GM10266 (cell line): Measurements from ENCODE around the gene RTN4RL1.

Experiments used
- DNase-seq: peaks from one replicate; pipeline ENCODE4 v3.0.0; 2012; ENCODE audit errors: extremely low spot score
- TF ChIP-seq, protein P1 (sequence below): IDR thresholded peaks from 2 replicates; pipeline ENCODE4 v1.5.1; 2012; ENCODE audit warnings: mild to moderate bottlenecking, low read depth; ENCODE audit not compliant: control insufficient read depth, insufficient read depth; ENCODE audit errors: missing control alignments

RTN4RL1 gene

DNA sequence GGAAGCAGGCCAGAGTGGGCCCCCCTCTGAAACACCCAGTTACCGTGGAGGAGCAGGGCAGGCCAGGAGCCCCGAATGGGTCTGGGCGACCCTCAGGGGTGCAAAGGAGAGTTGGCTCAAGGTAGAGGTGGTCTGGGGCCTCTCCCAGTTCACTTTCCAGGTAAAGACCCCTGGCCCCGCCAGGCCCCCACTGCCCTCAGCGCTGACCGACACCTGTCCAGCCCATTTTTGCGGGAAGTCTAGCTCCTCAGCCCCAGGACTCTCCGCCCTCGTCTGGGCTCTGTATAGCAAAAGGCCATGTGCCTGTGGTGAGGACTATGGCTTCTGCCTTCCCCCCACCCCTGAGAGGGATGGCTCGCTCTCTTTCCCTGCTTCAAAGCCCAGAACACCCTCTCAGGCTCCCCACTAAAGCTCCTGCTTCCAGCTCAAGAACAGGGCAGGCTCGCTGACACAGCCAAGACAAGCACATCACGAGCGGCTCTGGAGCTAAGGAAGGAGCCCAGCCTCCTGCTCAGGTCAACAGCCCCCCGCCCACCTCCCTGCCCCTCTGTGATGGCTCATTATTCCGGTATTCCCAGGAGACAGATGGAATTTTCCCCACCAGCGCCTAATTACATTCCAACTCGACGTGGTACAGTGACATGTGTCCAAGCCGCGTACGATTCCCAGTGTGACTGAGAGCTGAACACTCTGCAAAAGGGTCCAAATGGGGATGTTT lies 59.4 kb downstream of the RTN4RL1 start:
- TF ChIP-seq, protein P1, sequence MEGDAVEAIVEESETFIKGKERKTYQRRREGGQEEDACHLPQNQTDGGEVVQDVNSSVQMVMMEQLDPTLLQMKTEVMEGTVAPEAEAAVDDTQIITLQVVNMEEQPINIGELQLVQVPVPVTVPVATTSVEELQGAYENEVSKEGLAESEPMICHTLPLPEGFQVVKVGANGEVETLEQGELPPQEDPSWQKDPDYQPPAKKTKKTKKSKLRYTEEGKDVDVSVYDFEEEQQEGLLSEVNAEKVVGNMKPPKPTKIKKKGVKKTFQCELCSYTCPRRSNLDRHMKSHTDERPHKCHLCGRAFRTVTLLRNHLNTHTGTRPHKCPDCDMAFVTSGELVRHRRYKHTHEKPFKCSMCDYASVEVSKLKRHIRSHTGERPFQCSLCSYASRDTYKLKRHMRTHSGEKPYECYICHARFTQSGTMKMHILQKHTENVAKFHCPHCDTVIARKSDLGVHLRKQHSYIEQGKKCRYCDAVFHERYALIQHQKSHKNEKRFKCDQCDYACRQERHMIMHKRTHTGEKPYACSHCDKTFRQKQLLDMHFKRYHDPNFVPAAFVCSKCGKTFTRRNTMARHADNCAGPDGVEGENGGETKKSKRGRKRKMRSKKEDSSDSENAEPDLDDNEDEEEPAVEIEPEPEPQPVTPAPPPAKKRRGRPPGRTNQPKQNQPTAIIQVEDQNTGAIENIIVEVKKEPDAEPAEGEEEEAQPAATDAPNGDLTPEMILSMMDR, result no peak

DNA sequence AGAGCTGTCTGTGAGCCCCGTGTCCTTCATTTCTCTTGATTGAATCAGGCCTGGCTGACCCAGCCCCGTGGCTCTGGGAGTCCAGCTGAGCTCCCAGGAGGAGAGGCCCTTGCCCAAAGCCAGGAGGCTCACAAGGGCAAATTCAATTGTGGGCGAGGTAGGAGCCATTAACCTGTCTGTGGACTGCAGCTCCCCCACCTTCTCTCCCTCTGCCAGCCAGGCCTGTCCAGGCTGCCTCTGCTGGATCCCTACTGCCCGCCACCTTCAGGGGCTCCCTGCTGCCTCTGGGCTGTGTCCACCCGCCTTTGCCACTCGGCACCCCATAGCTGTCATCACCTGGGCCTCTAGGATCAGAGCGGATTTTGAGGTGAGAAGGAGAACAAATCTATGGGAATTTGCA lies 61.9 kb downstream of the RTN4RL1 start:
- TF ChIP-seq, protein P1, result no peak
- no peak for DNase-seq

More for the DNA sequence above, 59.4 kb downstream of the RTN4RL1 start:
- no peak for DNase-seq

DNA sequence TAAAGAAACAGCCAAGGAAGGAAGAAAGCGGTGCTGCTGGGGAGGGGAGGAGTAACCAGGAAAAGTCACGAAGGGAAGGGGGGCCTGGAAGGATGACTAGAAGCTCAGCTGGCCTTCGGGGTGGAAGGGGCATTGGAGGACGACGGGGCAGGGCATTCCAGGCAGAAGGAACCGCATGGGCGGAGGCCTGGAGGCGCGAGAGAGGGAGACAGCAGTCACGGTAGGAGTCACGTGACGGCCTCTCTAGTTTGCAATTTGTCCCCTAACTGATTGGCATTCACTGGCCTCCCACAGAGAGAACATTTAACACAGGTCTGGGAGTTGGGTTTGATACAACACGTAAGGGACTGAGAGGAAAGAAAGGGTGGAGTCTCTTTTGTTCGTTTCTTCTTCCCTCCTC lies 63.9 kb downstream of the RTN4RL1 start:
- TF ChIP-seq, protein P1, result no peak
- DNase-seq, result no peak

DNA sequence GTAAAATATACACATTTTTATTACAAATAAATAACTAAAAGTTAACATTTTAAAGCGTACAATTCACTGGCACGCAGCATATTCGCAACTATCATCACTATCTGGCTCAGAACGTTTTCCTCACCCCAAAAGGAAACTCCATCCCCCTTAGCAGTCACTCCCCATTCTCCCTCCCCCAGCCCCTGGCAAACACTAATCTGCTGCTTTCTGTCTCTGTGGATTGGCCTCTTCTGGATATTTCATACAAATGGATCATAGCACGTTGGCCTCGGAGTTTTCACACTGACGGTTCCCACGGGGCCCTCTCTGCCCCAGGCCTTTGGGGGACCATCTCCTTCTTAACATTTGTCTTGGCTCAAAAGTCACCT lies 64.6 kb downstream of the RTN4RL1 start:
- TF ChIP-seq, protein P1, result no peak

DNA sequence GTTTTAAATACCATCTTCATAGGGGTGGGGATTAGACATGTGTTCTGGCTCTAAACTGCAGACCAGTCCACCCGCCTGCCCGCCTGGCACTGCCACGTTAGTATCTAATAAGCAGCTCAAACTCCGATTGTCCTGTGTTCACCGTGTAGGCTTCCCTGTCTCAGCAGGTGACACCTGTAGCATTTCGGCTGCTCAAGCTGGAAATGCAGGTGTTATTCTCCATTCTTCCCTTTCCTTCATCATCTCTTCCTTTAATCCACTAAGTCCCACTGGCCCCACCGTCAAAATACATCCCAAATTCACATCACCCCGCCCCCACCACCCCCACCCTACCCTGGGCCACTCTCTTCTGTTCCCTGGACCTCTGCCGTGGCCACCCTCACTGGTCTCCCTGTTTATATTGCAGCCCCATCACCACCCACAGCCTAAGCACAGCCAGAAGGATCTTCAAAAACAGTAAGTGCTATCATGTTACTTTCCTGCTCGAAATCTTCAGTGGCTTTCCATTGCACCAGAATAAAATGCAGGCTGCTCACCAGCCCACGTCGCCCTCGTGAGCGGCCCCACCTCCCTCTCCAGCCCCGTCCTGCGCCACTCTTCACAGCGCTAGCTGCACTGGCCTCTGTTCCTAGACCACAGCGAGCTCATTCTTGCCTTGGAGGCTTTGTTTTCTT lies 65.1 kb downstream of the RTN4RL1 start:
- no peak for DNase-seq
- TF ChIP-seq, protein P1, result no peak

More for the DNA sequence above, 64.6 kb downstream of the RTN4RL1 start:
- no peak for DNase-seq

DNA sequence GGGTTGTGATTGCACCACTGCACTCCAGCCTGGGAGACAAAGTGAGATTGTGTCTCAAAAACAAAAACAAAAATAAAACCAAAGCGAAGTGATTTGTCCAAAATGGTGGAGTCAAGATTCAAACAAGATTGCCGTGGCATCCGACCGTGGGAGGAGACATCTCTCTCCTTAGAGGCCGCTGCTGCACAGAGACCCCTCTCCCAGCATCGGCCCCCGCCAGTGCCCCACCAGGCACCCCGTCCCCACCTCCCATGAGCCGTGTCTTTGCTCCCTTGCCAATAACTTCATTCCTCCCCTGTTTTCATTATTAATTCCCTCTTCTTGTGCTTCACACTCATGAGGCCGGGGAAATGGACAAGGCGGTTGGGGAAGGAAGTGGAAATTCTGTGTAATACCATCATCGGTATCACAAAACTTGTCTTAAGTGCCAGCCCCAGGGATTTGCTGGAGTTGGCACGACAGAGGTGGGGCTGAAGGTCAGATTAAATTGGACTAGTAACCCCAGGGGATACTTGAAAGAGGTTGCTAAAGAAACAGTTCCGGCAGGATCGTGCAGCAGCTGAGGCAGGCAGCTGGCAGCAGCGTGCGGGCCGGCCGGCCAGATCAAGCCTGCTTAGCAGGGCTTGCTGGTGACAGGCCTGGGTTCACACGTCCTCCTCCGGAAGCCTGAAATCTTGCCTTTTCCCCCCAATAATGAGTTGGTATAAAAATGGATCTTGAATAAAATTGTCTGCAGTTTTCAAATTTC lies 66.8 kb downstream of the RTN4RL1 start:
- no peak for DNase-seq
- TF ChIP-seq, protein P1, result no peak
